ENCODE measurements around the gene MEX3B.

Gene MEX3B

DNA sequence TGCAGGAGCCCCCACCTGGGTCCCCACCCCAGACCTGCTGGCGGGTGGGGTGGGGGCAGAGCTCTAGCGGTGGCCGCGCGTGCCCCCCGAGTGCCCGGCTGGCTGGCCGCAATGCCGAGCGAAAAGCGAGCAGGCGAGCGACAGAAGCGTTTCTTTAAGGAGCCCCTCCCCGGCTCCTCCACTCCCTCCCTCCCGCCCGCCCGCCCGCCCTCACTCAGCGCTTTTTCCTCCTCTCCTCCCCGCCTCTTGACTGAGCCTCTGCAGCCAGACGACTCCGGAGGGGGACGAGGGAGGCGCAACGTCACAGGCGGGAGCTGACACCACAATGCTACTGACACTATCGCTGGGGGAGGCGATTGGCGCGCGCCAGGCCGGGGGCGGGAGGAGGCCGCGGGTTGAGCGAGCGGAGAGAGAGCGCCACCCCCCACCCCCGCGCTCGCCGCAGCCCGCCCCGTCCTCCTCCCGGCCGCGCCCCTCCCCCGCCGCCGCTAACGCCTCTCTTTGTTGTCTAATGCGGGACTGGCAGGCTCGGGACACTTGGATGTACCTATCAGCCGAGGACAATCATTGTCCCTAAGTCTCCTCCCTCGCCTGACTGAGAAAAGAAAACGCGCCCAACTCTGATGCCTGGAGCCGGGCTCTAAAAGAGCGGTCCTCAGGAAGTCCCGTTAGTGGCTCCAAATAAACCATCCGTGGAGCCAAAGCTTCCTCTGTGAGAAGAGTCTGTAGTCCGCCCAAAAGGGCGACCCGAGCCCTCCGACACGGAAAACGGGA lies at the start of gene MEX3B (continued):
- TF ChIP-seq, protein P1, sequence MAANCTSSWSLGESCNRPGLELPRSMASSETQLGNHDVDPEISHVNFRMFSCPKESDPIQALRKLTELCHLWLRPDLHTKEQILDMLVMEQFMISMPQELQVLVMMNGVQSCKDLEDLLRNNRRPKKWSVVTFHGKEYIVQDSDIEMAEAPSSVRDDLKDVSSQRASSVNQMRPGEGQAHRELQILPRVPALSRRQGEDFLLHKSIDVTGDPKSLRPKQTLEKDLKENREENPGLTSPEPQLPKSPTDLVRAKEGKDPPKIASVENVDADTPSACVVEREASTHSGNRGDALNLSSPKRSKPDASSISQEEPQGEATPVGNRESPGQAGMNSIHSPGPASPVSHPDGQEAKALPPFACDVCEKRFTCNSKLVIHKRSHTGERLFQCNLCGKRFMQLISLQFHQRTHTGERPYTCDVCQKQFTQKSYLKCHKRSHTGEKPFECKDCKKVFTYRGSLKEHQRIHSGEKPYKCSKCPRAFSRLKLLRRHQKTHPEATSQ (tag by site-specific recombination; IDR thresholded peaks at IDR 0.05), result 0 out of 2 replicates have a peak, but pooled peaks have one; percentile 1
- TF ChIP-seq, protein P2, sequence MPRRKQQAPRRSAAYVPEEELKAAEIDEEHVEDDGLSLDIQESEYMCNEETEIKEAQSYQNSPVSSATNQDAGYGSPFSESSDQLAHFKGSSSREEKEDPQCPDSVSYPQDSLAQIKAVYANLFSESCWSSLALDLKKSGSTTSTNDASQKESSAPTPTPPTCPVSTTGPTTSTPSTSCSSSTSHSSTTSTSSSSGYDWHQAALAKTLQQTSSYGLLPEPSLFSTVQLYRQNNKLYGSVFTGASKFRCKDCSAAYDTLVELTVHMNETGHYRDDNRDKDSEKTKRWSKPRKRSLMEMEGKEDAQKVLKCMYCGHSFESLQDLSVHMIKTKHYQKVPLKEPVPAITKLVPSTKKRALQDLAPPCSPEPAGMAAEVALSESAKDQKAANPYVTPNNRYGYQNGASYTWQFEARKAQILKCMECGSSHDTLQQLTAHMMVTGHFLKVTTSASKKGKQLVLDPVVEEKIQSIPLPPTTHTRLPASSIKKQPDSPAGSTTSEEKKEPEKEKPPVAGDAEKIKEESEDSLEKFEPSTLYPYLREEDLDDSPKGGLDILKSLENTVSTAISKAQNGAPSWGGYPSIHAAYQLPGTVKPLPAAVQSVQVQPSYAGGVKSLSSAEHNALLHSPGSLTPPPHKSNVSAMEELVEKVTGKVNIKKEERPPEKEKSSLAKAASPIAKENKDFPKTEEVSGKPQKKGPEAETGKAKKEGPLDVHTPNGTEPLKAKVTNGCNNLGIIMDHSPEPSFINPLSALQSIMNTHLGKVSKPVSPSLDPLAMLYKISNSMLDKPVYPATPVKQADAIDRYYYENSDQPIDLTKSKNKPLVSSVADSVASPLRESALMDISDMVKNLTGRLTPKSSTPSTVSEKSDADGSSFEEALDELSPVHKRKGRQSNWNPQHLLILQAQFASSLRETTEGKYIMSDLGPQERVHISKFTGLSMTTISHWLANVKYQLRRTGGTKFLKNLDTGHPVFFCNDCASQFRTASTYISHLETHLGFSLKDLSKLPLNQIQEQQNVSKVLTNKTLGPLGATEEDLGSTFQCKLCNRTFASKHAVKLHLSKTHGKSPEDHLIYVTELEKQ (tag by site-specific recombination; IDR thresholded peaks at IDR 0.05; ENCODE audit: borderline replicate concordance), result no peak
- TF ChIP-seq ZNF423 (tag by site-specific recombination; IDR thresholded peaks at IDR 0.05) (no peak), ZFP41 (tag by site-specific recombination; IDR thresholded peaks at IDR 0.05; ENCODE audit: borderline replicate concordance) (no peak), ZNF404 (tag by site-specific recombination; IDR thresholded peaks at IDR 0.05) (no peak), BCL11A (tag by site-specific recombination; IDR thresholded peaks at IDR 0.05; ENCODE audit: low read depth) (no peak), ZNF776 (tag by site-specific recombination; IDR thresholded peaks at IDR 0.05; ENCODE audit: borderline replicate concordance) (no peak), GLIS2 (tag by site-specific recombination; IDR thresholded peaks at IDR 0.05) (peak; percentile 78), ZNF544 (tag by site-specific recombination; IDR thresholded peaks at IDR 0.05) (no peak), ZNF626 (tag by site-specific recombination; IDR thresholded peaks at IDR 0.05) (no peak), ZNF623 (tag by site-specific recombination; IDR thresholded peaks at IDR 0.05) (no peak), ZNF133 (tag by site-specific recombination; IDR thresholded peaks at IDR 0.05) (no peak), ZSCAN23 (tag by site-specific recombination; IDR thresholded peaks at IDR 0.05) (no peak), ZNF664 (tag by site-specific recombination; IDR thresholded peaks at IDR 0.05) (no peak), ZNF433 (tag by site-specific recombination; IDR thresholded peaks at IDR 0.05; ENCODE audit: low read depth) (no peak), ZNF24 (tag by site-specific recombination; IDR thresholded peaks at IDR 0.05) (no peak), ZNF561 (tag by site-specific recombination; IDR thresholded peaks at IDR 0.05; ENCODE audit: borderline replicate concordance) (0 out of 2 replicates have a peak, but pooled peaks have one; percentile 43), ZBTB20 (tag by site-specific recombination; IDR thresholded peaks at IDR 0.05) (no peak)
- TF ChIP-seq, protein P3, sequence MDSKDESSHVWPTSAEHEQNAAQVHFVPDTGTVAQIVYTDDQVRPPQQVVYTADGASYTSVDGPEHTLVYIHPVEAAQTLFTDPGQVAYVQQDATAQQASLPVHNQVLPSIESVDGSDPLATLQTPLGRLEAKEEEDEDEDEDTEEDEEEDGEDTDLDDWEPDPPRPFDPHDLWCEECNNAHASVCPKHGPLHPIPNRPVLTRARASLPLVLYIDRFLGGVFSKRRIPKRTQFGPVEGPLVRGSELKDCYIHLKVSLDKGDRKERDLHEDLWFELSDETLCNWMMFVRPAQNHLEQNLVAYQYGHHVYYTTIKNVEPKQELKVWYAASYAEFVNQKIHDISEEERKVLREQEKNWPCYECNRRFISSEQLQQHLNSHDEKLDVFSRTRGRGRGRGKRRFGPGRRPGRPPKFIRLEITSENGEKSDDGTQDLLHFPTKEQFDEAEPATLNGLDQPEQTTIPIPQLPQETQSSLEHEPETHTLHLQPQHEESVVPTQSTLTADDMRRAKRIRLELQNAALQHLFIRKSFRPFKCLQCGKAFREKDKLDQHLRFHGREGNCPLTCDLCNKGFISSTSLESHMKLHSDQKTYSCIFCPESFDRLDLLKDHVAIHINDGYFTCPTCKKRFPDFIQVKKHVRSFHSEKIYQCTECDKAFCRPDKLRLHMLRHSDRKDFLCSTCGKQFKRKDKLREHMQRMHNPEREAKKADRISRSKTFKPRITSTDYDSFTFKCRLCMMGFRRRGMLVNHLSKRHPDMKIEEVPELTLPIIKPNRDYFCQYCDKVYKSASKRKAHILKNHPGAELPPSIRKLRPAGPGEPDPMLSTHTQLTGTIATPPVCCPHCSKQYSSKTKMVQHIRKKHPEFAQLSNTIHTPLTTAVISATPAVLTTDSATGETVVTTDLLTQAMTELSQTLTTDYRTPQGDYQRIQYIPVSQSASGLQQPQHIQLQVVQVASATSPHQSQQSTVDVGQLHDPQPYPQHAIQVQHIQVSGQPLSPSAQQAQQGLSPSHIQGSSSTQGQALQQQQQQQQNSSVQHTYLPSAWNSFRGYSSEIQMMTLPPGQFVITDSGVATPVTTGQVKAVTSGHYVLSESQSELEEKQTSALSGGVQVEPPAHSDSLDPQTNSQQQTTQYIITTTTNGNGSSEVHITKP (tag by site-specific recombination; IDR thresholded peaks at IDR 0.05), result peak; percentile 59; the same call in 1 of the 2 replicates
- TF ChIP-seq, protein P4, sequence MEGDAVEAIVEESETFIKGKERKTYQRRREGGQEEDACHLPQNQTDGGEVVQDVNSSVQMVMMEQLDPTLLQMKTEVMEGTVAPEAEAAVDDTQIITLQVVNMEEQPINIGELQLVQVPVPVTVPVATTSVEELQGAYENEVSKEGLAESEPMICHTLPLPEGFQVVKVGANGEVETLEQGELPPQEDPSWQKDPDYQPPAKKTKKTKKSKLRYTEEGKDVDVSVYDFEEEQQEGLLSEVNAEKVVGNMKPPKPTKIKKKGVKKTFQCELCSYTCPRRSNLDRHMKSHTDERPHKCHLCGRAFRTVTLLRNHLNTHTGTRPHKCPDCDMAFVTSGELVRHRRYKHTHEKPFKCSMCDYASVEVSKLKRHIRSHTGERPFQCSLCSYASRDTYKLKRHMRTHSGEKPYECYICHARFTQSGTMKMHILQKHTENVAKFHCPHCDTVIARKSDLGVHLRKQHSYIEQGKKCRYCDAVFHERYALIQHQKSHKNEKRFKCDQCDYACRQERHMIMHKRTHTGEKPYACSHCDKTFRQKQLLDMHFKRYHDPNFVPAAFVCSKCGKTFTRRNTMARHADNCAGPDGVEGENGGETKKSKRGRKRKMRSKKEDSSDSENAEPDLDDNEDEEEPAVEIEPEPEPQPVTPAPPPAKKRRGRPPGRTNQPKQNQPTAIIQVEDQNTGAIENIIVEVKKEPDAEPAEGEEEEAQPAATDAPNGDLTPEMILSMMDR (tag by site-specific recombination; IDR thresholded peaks at IDR 0.05), result no peak
- TF ChIP-seq, protein P5, sequence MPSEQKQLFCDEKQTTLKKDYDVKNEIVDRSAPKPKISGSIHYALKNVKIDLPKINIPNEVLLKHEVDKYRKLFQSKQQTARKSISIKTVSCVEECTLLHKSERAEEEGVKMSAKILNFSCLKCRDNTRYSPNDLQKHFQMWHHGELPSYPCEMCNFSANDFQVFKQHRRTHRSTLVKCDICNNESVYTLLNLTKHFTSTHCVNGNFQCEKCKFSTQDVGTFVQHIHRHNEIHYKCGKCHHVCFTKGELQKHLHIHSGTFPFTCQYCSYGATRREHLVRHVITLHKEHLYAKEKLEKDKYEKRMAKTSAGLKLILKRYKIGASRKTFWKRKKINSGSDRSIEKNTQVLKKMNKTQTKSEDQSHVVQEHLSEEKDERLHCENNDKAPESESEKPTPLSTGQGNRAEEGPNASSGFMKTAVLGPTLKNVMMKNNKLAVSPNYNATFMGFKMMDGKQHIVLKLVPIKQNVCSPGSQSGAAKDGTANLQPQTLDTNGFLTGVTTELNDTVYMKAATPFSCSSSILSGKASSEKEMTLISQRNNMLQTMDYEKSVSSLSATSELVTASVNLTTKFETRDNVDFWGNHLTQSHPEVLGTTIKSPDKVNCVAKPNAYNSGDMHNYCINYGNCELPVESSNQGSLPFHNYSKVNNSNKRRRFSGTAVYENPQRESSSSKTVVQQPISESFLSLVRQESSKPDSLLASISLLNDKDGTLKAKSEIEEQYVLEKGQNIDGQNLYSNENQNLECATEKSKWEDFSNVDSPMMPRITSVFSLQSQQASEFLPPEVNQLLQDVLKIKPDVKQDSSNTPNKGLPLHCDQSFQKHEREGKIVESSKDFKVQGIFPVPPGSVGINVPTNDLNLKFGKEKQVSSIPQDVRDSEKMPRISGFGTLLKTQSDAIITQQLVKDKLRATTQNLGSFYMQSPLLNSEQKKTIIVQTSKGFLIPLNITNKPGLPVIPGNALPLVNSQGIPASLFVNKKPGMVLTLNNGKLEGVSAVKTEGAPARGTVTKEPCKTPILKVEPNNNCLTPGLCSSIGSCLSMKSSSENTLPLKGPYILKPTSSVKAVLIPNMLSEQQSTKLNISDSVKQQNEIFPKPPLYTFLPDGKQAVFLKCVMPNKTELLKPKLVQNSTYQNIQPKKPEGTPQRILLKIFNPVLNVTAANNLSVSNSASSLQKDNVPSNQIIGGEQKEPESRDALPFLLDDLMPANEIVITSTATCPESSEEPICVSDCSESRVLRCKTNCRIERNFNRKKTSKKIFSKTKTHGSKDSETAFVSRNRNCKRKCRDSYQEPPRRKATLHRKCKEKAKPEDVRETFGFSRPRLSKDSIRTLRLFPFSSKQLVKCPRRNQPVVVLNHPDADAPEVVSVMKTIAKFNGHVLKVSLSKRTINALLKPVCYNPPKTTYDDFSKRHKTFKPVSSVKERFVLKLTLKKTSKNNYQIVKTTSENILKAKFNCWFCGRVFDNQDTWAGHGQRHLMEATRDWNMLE (tag by site-specific recombination; conservative IDR thresholded peaks at IDR 0.05; ENCODE audit: low read depth), result no peak
- TF ChIP-seq, protein P6, sequence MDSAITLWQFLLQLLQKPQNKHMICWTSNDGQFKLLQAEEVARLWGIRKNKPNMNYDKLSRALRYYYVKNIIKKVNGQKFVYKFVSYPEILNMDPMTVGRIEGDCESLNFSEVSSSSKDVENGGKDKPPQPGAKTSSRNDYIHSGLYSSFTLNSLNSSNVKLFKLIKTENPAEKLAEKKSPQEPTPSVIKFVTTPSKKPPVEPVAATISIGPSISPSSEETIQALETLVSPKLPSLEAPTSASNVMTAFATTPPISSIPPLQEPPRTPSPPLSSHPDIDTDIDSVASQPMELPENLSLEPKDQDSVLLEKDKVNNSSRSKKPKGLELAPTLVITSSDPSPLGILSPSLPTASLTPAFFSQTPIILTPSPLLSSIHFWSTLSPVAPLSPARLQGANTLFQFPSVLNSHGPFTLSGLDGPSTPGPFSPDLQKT (IDR thresholded peaks at IDR 0.05; ENCODE audit: borderline replicate concordance, low read depth, low read length), result no peak

All from HEK293 (cell line).